Measurements from ENCODE around the gene PCP4. TPM values are rescaled to one million over a fixed set of nuclear protein-coding genes. Genes with fewer than 3 reads are reported as not detected.

PCP4 gene
- total and polyA plus RNA-seq, 3 donors from 2014 or later = 0.74 to 15.4 (median 0.94) TPM

- Histone ChIP-seq H3K9me3 (no peaks in the 10 kb centered on the region), H3K4me1 (no peaks in the 10 kb centered on the region), H3K27me3 (no peaks in the 10 kb centered on the region), H3K36me3 (ENCODE audit: low read depth, missing control alignments) (no peaks in the 10 kb centered on the region), H3K27ac (no peak overlapping the region), H3K4me3 (no peak overlapping the region)
- 80 to 84% methylated on average over 10 of the region's 10 CpGs for WGBS, 2 donors
- intact Hi-C loops (cut with DNase I; ENCODE audit: low total_unique reads) = no loop called here
- TF ChIP-seq CTCF (IDR thresholded peaks at IDR 0.05) (no peak), POLR2A (IDR thresholded peaks at IDR 0.05) (no peak)
- no peak for DNase-seq
Observed at GRCh38 chr21:39923476-39923875, 56.2 kb downstream of the PCP4 start.

- H3K36me3 ChIP-seq (ENCODE audit: low read depth, missing control alignments) = no peaks in the 10 kb centered on the region
- no peak for TF ChIP-seq POLR2A (IDR thresholded peaks at IDR 0.05)
- no peak for TF ChIP-seq CTCF (IDR thresholded peaks at IDR 0.05)
- no peaks in the 10 kb centered on the region for H3K9me3 ChIP-seq
- H3K27me3 ChIP-seq = no peaks in the 10 kb centered on the region
- no peaks in the 10 kb centered on the region for H3K4me1 ChIP-seq
- no peak overlapping the region for H3K4me3 ChIP-seq
- DNase-seq = no peak
- intact Hi-C loops (cut with DNase I; ENCODE audit: low total_unique reads) = no loop called here
- H3K27ac ChIP-seq = no peak overlapping the region
- 79 to 80% methylated on average over 5 to 8 of the region's 8 CpGs for WGBS, 2 donors
Observed at GRCh38 chr21:39924577-39925308, 57.5 kb downstream of the PCP4 start.

- intact Hi-C loops (cut with DNase I; ENCODE audit: low total_unique reads) = no loop called here
- H3K27ac ChIP-seq = no peak overlapping the region
- DNase-seq = no peak
- H3K4me3 ChIP-seq = no peak overlapping the region
- WGBS, 2 donors = 81 to 90% methylated on average over 2 of the region's 2 CpGs
- no peaks in the 10 kb centered on the region for H3K4me1 ChIP-seq
- H3K27me3 ChIP-seq = no peaks in the 10 kb centered on the region
- no peaks in the 10 kb centered on the region for H3K36me3 ChIP-seq (ENCODE audit: low read depth, missing control alignments)
- no peaks in the 10 kb centered on the region for H3K9me3 ChIP-seq
- TF ChIP-seq CTCF (IDR thresholded peaks at IDR 0.05) (no peak), POLR2A (IDR thresholded peaks at IDR 0.05) (no peak)
Observed at GRCh38 chr21:39927304-39927886, 60.2 kb downstream of the PCP4 start.

GRCh38 chr21:39932335-39932734 is 65.1 kb downstream of the PCP4 start:
- Histone ChIP-seq H3K4me3 (no peak overlapping the region), H3K27me3 (no peaks in the 10 kb centered on the region), H3K4me1 (no peaks in the 10 kb centered on the region), H3K36me3 (ENCODE audit: low read depth, missing control alignments) (no peaks in the 10 kb centered on the region), H3K9me3 (no peaks in the 10 kb centered on the region), H3K27ac (no peak overlapping the region)
- TF ChIP-seq CTCF (IDR thresholded peaks at IDR 0.05) (no peak), POLR2A (IDR thresholded peaks at IDR 0.05) (no peak)
- intact Hi-C loops (cut with DNase I; ENCODE audit: low total_unique reads) = no loop called here
- no peak for DNase-seq
- 76 to 88% methylated on average over 1 of the region's 1 CpG for WGBS, 2 donors

GRCh38 chr21:39934895-39935294 is 67.7 kb downstream of the PCP4 start:
- no peak for DNase-seq
- intact Hi-C loops (cut with DNase I; ENCODE audit: low total_unique reads) = no loop called here
- Histone ChIP-seq H3K36me3 (ENCODE audit: low read depth, missing control alignments) (no peaks in the 10 kb centered on the region), H3K9me3 (no peaks in the 10 kb centered on the region), H3K4me1 (no peaks in the 10 kb centered on the region), H3K27ac (no peak overlapping the region), H3K27me3 (no peaks in the 10 kb centered on the region), H3K4me3 (no peak overlapping the region)
- 87 to 92% methylated on average over 2 of the region's 2 CpGs for WGBS, 2 donors
- no peak for TF ChIP-seq CTCF (IDR thresholded peaks at IDR 0.05)
- TF ChIP-seq POLR2A (IDR thresholded peaks at IDR 0.05) = no peak
